Measurements from ENCODE around the gene C3orf22.

The C3orf22 gene

DNA sequence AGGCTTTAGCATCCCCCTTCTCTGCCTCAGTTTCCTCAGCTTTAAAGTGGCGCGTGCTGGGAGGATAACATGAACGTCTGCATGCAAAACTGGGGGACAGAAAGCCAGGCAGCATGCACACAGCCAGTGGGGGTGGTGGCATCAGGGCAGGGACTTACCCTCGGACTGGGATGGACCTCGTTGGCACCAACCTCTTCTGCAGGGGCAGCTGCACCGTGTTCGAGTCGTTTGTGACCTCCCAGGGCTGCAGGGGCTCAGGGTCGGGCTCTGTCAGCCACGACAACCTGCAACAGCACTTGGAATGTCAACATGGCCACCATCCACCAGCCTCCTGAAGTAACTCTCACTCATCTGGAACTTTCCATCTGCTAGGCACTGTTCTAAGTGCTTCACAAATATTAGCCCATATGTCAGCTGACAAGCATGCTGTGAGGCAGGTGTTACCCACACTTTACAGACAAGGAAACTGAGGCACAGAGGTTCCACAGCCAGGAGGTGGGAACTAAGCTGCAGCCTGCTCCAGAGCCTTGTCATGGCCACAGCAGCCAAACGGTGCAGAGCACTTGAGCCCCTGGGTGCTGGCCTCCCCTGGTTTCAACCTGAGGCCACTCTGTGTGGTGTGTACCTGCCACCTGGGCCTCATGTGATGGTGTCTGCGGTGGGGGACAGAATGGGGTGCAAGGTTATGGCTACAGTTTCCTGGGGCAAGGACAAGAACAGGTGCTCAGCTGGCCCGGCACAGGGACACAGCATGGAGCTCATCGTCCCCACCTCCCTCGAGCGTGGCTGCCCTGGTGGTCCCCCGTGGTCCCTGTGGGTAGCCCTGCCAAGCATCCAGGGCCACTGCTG, 6.7 kb downstream of the C3orf22 start:
- H2AFZ ChIP-seq (ENCODE audit: low read depth, low read length): no peak overlapping the region
- H2BK5ac ChIP-seq (ENCODE audit: low read depth, low read length, poor library complexity, severe bottlenecking): no peak overlapping the region
- no peaks in the 10 kb centered on the region for H3K4me1 ChIP-seq (ENCODE audit: control insufficient read depth, insufficient read depth, low read depth, low read length)
- H3K9ac ChIP-seq (ENCODE audit: low read length): no peak overlapping the region
- H3K36me3 ChIP-seq (ENCODE audit: control insufficient read depth in 1 of 2, insufficient read depth in 2 of 2, low read depth in 1 of 2, low read length in 2 of 2): no peaks in the 10 kb centered on the region
- no peak overlapping the region for H3K4me3 ChIP-seq (ENCODE audit: insufficient read depth in 1 of 2, low read depth in 1 of 2, low read length in 2 of 2)
- H4K8ac ChIP-seq (ENCODE audit: low read length): no peak overlapping the region
- H2BK12ac ChIP-seq (ENCODE audit: low read length in 2 of 2): no peak overlapping the region
- H3K79me1 ChIP-seq (replicated peaks; ENCODE audit: low read length, poor library complexity, severe bottlenecking): no peaks in the 10 kb centered on the region
- no peak overlapping the region for H2AK5ac ChIP-seq (ENCODE audit: low read length, severe bottlenecking)
- no peak overlapping the region for H3K27ac ChIP-seq (ENCODE audit: low read length, poor library complexity, severe bottlenecking)
- H3K27me3 ChIP-seq (ENCODE audit: control insufficient read depth in 1 of 2, insufficient read depth in 1 of 2, low read length in 2 of 2): peaks cover 37 to 41% of the 10 kb centered on the region in 2 experiments
- no peak overlapping the region for H3K4me2 ChIP-seq (ENCODE audit: low read length, poor library complexity, severe bottlenecking)
- H4K91ac ChIP-seq (ENCODE audit: low read length): no peak overlapping the region
- no peak overlapping the region for H3K4ac ChIP-seq (ENCODE audit: low read depth in 1 of 2, low read length in 2 of 2)
- no peak overlapping the region for H2BK15ac ChIP-seq (ENCODE audit: low read depth, poor library complexity, severe bottlenecking)
- H3K18ac ChIP-seq (ENCODE audit: low read depth in 1 of 2, low read length in 2 of 2): no peak overlapping the region
- WGBS: 74% methylated on average over 17 of the region's 17 CpGs
- DNase-seq: no peak
- H2BK120ac ChIP-seq (ENCODE audit: low read depth, low read length): no peak overlapping the region
- no peaks in the 10 kb centered on the region for H3K9me3 ChIP-seq (ENCODE audit: control insufficient read depth, low read length)
- H3K23ac ChIP-seq (ENCODE audit: low read length in 2 of 2): no peak overlapping the region
- no peak overlapping the region for H3K14ac ChIP-seq (ENCODE audit: low read length in 2 of 2)

DNA sequence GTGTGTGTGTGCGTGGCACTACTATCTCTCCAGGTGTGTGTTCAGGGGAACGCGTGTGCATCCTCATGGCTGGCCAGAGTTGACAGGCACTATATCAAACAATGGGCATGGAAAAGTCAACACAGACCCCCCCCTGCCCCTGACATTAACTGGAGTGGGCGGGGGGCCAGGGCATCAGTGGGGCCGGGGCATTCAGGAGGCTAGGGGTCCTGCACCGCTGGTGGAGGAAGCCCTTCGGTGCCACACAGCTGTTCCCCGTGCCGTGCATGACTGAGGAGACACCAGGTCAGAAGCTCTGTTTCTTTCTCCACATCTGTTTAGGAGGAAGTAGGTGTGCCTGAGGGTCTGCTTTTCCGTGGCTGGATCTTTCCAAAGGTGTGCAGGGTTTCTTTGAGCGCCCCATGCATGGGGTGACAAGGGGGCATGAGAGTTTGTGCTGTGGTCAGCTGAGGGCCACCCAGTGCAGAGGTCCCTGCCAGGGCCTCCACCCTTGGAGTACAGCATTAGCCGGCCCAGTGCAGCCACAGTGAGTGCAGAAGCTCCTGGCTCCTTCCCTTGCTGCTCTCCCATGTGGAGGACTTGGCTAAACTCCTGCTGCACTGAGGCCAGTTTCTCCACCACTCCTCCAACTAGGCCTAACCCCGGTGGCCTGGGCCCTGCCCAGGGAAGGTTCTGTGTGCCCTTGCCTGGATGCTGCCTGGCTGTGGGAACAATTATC, 7.5 kb downstream of the C3orf22 start:
- no peak overlapping the region for H2BK120ac ChIP-seq (ENCODE audit: low read depth, low read length)
- H2BK12ac ChIP-seq (ENCODE audit: low read length in 2 of 2): no peak overlapping the region
- 92% methylated on average over 12 of the region's 13 CpGs for WGBS

DNA sequence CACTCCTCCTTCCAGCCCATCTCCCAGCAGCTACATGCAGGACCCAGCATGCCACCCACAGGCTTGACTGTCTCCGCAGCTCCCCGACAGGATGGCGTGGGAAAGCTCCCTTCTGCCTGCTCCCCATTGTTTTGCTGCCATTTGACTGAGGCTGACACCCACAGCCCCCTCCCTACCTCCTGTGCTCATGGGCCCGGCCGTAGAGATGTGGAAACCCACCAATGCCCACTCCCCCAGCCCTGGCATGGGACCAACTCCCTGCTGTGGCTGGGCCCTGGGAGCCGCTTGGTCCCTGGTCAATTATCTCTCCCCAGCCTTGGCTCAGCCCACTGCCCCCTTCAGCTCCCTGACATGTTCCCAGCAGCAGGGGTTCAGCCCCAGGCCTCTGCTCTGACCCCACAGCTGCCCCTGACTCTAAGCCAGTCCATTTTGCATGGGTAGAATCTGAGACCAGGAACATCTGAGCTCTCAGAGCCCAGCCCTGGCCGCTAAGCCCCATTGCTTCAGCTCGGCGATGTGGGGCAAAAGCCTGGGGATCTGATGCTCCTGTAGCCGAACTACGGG, 8.2 kb downstream of the C3orf22 start:
- H3K4me1 ChIP-seq (ENCODE audit: control insufficient read depth, insufficient read depth, low read depth, low read length): no peaks in the 10 kb centered on the region
- no peak overlapping the region for H4K91ac ChIP-seq (ENCODE audit: low read length)
- H3K4ac ChIP-seq (ENCODE audit: low read depth in 1 of 2, low read length in 2 of 2): no peak overlapping the region
- H3K27ac ChIP-seq (ENCODE audit: low read length, poor library complexity, severe bottlenecking): no peak overlapping the region
- WGBS: 88% methylated on average over 11 of the region's 11 CpGs
- H3K4me2 ChIP-seq (ENCODE audit: low read length, poor library complexity, severe bottlenecking): no peak overlapping the region
- no peak for DNase-seq
- H3K36me3 ChIP-seq (ENCODE audit: control insufficient read depth in 1 of 2, insufficient read depth in 2 of 2, low read depth in 1 of 2, low read length in 2 of 2): no peaks in the 10 kb centered on the region
- H3K23ac ChIP-seq (ENCODE audit: low read length in 2 of 2): no peak overlapping the region
- no peaks in the 10 kb centered on the region for H3K79me1 ChIP-seq (replicated peaks; ENCODE audit: low read length, poor library complexity, severe bottlenecking)
- no peak overlapping the region for H2BK120ac ChIP-seq (ENCODE audit: low read depth, low read length)
- H3K9ac ChIP-seq (ENCODE audit: low read length): no peak overlapping the region
- no peak overlapping the region for H2BK5ac ChIP-seq (ENCODE audit: low read depth, low read length, poor library complexity, severe bottlenecking)
- H2BK15ac ChIP-seq (ENCODE audit: low read depth, poor library complexity, severe bottlenecking): no peak overlapping the region
- H3K18ac ChIP-seq (ENCODE audit: low read depth in 1 of 2, low read length in 2 of 2): no peak overlapping the region
- H2AK5ac ChIP-seq (ENCODE audit: low read length, severe bottlenecking): no peak overlapping the region
- no peaks in the 10 kb centered on the region for H3K9me3 ChIP-seq (ENCODE audit: control insufficient read depth, low read length)
- H2AFZ ChIP-seq (ENCODE audit: low read depth, low read length): no peak overlapping the region
- H3K4me3 ChIP-seq (ENCODE audit: insufficient read depth in 1 of 2, low read depth in 1 of 2, low read length in 2 of 2): no peak overlapping the region
- no peak overlapping the region for H2BK12ac ChIP-seq (ENCODE audit: low read length in 2 of 2)
- no peak overlapping the region for H4K8ac ChIP-seq (ENCODE audit: low read length)
- H3K27me3 ChIP-seq (ENCODE audit: control insufficient read depth in 1 of 2, insufficient read depth in 1 of 2, low read length in 2 of 2): peaks cover 48 to 55% of the 10 kb centered on the region in 2 experiments
- H3K14ac ChIP-seq (ENCODE audit: low read length in 2 of 2): no peak overlapping the region

More for the DNA sequence above, 7.5 kb downstream of the C3orf22 start:
- Histone ChIP-seq H3K4me3 (ENCODE audit: insufficient read depth in 1 of 2, low read depth in 1 of 2, low read length in 2 of 2) (no peak overlapping the region), H3K36me3 (ENCODE audit: control insufficient read depth in 1 of 2, insufficient read depth in 2 of 2, low read depth in 1 of 2, low read length in 2 of 2) (no peaks in the 10 kb centered on the region), H3K27ac (ENCODE audit: low read length, poor library complexity, severe bottlenecking) (no peak overlapping the region), H3K27me3 (ENCODE audit: control insufficient read depth in 1 of 2, insufficient read depth in 1 of 2, low read length in 2 of 2) (peaks cover 45 to 49% of the 10 kb centered on the region in 2 experiments), H3K4me2 (ENCODE audit: low read length, poor library complexity, severe bottlenecking) (no peak overlapping the region), H4K91ac (ENCODE audit: low read length) (no peak overlapping the region), H3K4me1 (ENCODE audit: control insufficient read depth, insufficient read depth, low read depth, low read length) (no peaks in the 10 kb centered on the region), H3K79me1 (replicated peaks; ENCODE audit: low read length, poor library complexity, severe bottlenecking) (no peaks in the 10 kb centered on the region), H2AFZ (ENCODE audit: low read depth, low read length) (no peak overlapping the region), H3K14ac (ENCODE audit: low read length in 2 of 2) (no peak overlapping the region), H2BK5ac (ENCODE audit: low read depth, low read length, poor library complexity, severe bottlenecking) (no peak overlapping the region), H2BK15ac (ENCODE audit: low read depth, poor library complexity, severe bottlenecking) (no peak overlapping the region), H3K23ac (ENCODE audit: low read length in 2 of 2) (no peak overlapping the region), H3K4ac (ENCODE audit: low read depth in 1 of 2, low read length in 2 of 2) (no peak overlapping the region), H3K9me3 (ENCODE audit: control insufficient read depth, low read length) (no peaks in the 10 kb centered on the region), H2AK5ac (ENCODE audit: low read length, severe bottlenecking) (no peak overlapping the region), H3K9ac (ENCODE audit: low read length) (no peak overlapping the region), H4K8ac (ENCODE audit: low read length) (no peak overlapping the region), H3K18ac (ENCODE audit: low read depth in 1 of 2, low read length in 2 of 2) (no peak overlapping the region)
- no peak for DNase-seq

DNA sequence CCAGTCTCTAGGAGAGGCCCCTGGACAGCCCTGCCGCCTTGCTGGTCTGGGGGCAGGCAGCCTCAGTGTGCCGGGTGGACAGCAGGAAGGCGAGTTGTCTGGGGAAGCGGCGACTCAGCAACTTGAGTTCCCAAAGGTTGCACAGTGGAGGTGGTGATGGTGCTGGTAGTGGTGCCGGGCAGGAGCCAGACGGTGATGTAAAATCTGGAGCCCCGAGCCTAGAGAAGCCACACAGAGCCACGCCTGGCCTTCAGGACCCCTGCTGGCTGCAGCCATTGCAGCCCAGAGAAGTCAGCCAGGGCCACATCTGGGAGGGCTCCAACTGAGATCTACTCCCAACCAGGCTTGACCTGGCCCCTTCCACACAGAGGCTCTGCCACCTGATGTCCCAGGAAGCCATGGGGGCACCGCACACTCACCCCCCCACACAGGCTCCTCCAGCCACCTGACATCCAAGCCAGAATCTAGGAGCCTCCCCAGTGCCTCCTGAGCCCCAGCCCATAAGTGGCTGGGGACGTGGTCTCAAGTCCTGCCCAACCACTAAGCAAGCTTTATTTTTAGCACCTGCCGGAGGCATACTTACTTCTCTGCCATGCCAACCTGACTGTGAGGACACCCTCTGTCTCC, 8.8 kb downstream of the C3orf22 start:
- Histone ChIP-seq H2BK15ac (ENCODE audit: low read depth, poor library complexity, severe bottlenecking) (no peak overlapping the region), H3K79me1 (replicated peaks; ENCODE audit: low read length, poor library complexity, severe bottlenecking) (no peaks in the 10 kb centered on the region), H3K23ac (ENCODE audit: low read length in 2 of 2) (no peak overlapping the region), H3K9me3 (ENCODE audit: control insufficient read depth, low read length) (no peaks in the 10 kb centered on the region), H3K9ac (ENCODE audit: low read length) (no peak overlapping the region), H2BK12ac (ENCODE audit: low read length in 2 of 2) (no peak overlapping the region), H4K91ac (ENCODE audit: low read length) (no peak overlapping the region), H4K8ac (ENCODE audit: low read length) (no peak overlapping the region), H3K4me3 (ENCODE audit: insufficient read depth in 1 of 2, low read depth in 1 of 2, low read length in 2 of 2) (no peak overlapping the region), H2BK5ac (ENCODE audit: low read depth, low read length, poor library complexity, severe bottlenecking) (no peak overlapping the region), H2BK120ac (ENCODE audit: low read depth, low read length) (no peak overlapping the region), H3K4me2 (ENCODE audit: low read length, poor library complexity, severe bottlenecking) (no peak overlapping the region), H2AFZ (ENCODE audit: low read depth, low read length) (no peak overlapping the region), H2AK5ac (ENCODE audit: low read length, severe bottlenecking) (no peak overlapping the region), H3K36me3 (ENCODE audit: control insufficient read depth in 1 of 2, insufficient read depth in 2 of 2, low read depth in 1 of 2, low read length in 2 of 2) (no peaks in the 10 kb centered on the region), H3K4me1 (ENCODE audit: control insufficient read depth, insufficient read depth, low read depth, low read length) (no peaks in the 10 kb centered on the region), H3K14ac (ENCODE audit: low read length in 2 of 2) (no peak overlapping the region), H3K4ac (ENCODE audit: low read depth in 1 of 2, low read length in 2 of 2) (no peak overlapping the region), H3K18ac (ENCODE audit: low read depth in 1 of 2, low read length in 2 of 2) (no peak overlapping the region), H3K27me3 (ENCODE audit: control insufficient read depth in 1 of 2, insufficient read depth in 1 of 2, low read length in 2 of 2) (peaks cover 45 to 56% of the 10 kb centered on the region in 2 experiments), H3K27ac (ENCODE audit: low read length, poor library complexity, severe bottlenecking) (no peak overlapping the region)
- WGBS: 75% methylated on average over 12 of the region's 12 CpGs
- DNase-seq: no peak
